ENCODE results near the gene TFF2.

Gene TFF2

GRCh38 chr21:42395302-42395701 lies 44.5 kb upstream of the TFF2 start:
- H3K27ac ChIP-seq, result no peak overlapping the region
- TF ChIP-seq CTCF (IDR thresholded peaks at IDR 0.05), result no peak
- H3K4me3 ChIP-seq, result no peak overlapping the region
- DNase-seq (ENCODE audit: low spot score), result no peak

- no peak overlapping the region for H3K27ac ChIP-seq
- TF ChIP-seq CTCF (IDR thresholded peaks at IDR 0.05), result no peak
- H3K4me3 ChIP-seq, result no peak overlapping the region
- DNase-seq (ENCODE audit: low spot score), result no peak
Measured at GRCh38 chr21:42393443-42393950, 42.7 kb upstream of the TFF2 start.

GRCh38 chr21:42392731-42393442 lies 42.1 kb upstream of the TFF2 start:
- Histone ChIP-seq H3K4me3 (no peak overlapping the region), H3K27ac (no peak overlapping the region)
- DNase-seq (ENCODE audit: low spot score), result no peak
- TF ChIP-seq CTCF (IDR thresholded peaks at IDR 0.05), result no peak

- DNase-seq (ENCODE audit: low spot score), result no peak
- H3K4me3 ChIP-seq, result no peak overlapping the region
- H3K27ac ChIP-seq, result no peak overlapping the region
- no peak for TF ChIP-seq CTCF (IDR thresholded peaks at IDR 0.05)
Measured at GRCh38 chr21:42391297-42391696, 40.5 kb upstream of the TFF2 start.

- Histone ChIP-seq H3K27ac (no peak overlapping the region), H3K4me3 (no peak overlapping the region)
- DNase-seq (ENCODE audit: low spot score), result no peak
- TF ChIP-seq CTCF (IDR thresholded peaks at IDR 0.05), result no peak
Measured at GRCh38 chr21:42390696-42391095, 39.9 kb upstream of the TFF2 start.

- no peak for TF ChIP-seq CTCF (IDR thresholded peaks at IDR 0.05)
- no peak for DNase-seq (ENCODE audit: low spot score)
- Histone ChIP-seq H3K4me3 (no peak overlapping the region), H3K27ac (no peak overlapping the region)
Measured at GRCh38 chr21:42390193-42390592, 39.4 kb upstream of the TFF2 start.

- DNase-seq (ENCODE audit: low spot score), result no peak
- no peak overlapping the region for H3K27ac ChIP-seq
- no peak for TF ChIP-seq CTCF (IDR thresholded peaks at IDR 0.05)
- H3K4me3 ChIP-seq, result no peak overlapping the region
Measured at GRCh38 chr21:42389449-42389835, 38.6 kb upstream of the TFF2 start.

Measured in coronary artery (tissue), 2 donors.